ENCODE results near the gene UBE2K.
"Not testable (repeated sequence)": the region's sequence is repeated elsewhere in the genome, so short reads cannot be mapped to it uniquely, and the experiment has no call there.

Gene UBE2K

GRCh38 chr4:39802005-39802404 is 104.1 kb downstream of the UBE2K start:
- no peak for DNase-seq (ENCODE audit: low read depth)

- no peak for DNase-seq (ENCODE audit: low read depth)
Measured at GRCh38 chr4:39808231-39808749, 110.4 kb downstream of the UBE2K start.

GRCh38 chr4:39812500-39812899 is 114.6 kb downstream of the UBE2K start:
- DNase-seq (ENCODE audit: low read depth), result no peak

GRCh38 chr4:39813033-39813432 is 115.1 kb downstream of the UBE2K start:
- not testable (repeated sequence) for DNase-seq (ENCODE audit: low read depth)

GRCh38 chr4:39813761-39814160 is 115.8 kb downstream of the UBE2K start:
- DNase-seq (ENCODE audit: low read depth), result not testable (repeated sequence)

- no peak for DNase-seq (ENCODE audit: low read depth)
Measured at GRCh38 chr4:39814403-39815185, 116.7 kb downstream of the UBE2K start.

GRCh38 chr4:39818646-39819045 is 120.7 kb downstream of the UBE2K start:
- DNase-seq (ENCODE audit: low read depth), result no peak

- no peak for DNase-seq (ENCODE audit: low read depth)
Measured at GRCh38 chr4:39820186-39820585, 122.2 kb downstream of the UBE2K start.

- DNase-seq (ENCODE audit: low read depth), result no peak
Measured at GRCh38 chr4:39821951-39822350, 124.0 kb downstream of the UBE2K start.

- DNase-seq (ENCODE audit: low read depth), result no peak
Measured at GRCh38 chr4:39822662-39823061, 124.7 kb downstream of the UBE2K start.

- no peak for DNase-seq (ENCODE audit: low read depth)
Measured at GRCh38 chr4:39823191-39823590, 125.3 kb downstream of the UBE2K start.

GRCh38 chr4:39825090-39825489 is 127.2 kb downstream of the UBE2K start:
- no peak for DNase-seq (ENCODE audit: low read depth)

GRCh38 chr4:39825741-39826231 is 127.8 kb downstream of the UBE2K start:
- DNase-seq (ENCODE audit: low read depth), result no peak

Data from stimulated activated CD8-positive, alpha-beta memory T cell treated with anti-CD3 and anti-CD28 coated beads, Interleukin-12 subunit alpha, Interleukin-12 subunit beta, amount 100 ng/mL, for 4 hours (primary cell).